Esophagus squamous epithelium (tissue), 4 donors: Measurements from ENCODE around the gene TNIK.
A peak's percentile ranks its signal among the peaks of the same experiment; 100 is the strongest.
"Not testable (repeated sequence)": the region's sequence is repeated elsewhere in the genome, so short reads cannot be mapped to it uniquely, and the experiment has no call there.

Experiments
- POLR2A ChIP-seq, 4 donors: fragments of 450-650 bp; IDR thresholded peaks; one replicate each; pipeline ENCODE4 v1.6.1; 2017; ENCODE audit warnings: antibody characterized with exemption in 4 of 4, mild to moderate bottlenecking in 4 of 4, moderate library complexity in 3 of 4
- TF ChIP-seq, protein P1 (sequence below), 6 experiments: fragments of 450-650 bp in 4 of 6; fragments of 200-600 bp in 2 of 6; sonication (generic) in 2 of 6; IDR thresholded peaks; one replicate each; pipeline ENCODE4 v1.5.1; 2016 to 2019; ENCODE audit warnings: antibody characterized with exemption in 6 of 6, mild to moderate bottlenecking in 4 of 6, moderate library complexity in 4 of 6

DNA sequence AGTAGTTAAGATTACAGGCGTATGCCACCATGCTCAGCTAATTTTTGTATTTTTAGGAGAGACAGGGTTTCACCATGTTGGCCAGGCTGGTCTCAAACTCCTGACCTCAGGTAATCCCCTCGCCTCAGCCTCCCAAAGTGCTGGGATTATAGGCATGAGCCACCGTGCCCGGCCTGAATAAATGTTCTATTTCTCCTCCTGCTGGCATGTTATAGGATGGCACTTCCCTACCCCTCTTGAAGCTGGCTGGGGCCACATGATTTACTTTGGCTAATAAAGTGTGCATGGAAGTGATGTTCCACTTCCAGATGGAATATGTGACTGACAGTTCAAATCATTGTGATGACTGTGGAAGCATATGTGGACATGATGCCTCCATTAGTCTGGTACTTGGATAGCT, 77.9 kb downstream of the TNIK start:
- TF ChIP-seq, protein P1, sequence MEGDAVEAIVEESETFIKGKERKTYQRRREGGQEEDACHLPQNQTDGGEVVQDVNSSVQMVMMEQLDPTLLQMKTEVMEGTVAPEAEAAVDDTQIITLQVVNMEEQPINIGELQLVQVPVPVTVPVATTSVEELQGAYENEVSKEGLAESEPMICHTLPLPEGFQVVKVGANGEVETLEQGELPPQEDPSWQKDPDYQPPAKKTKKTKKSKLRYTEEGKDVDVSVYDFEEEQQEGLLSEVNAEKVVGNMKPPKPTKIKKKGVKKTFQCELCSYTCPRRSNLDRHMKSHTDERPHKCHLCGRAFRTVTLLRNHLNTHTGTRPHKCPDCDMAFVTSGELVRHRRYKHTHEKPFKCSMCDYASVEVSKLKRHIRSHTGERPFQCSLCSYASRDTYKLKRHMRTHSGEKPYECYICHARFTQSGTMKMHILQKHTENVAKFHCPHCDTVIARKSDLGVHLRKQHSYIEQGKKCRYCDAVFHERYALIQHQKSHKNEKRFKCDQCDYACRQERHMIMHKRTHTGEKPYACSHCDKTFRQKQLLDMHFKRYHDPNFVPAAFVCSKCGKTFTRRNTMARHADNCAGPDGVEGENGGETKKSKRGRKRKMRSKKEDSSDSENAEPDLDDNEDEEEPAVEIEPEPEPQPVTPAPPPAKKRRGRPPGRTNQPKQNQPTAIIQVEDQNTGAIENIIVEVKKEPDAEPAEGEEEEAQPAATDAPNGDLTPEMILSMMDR (IDR thresholded peaks at IDR 0.05) = peak in 1 of 6 experiments; percentile 30
- not testable (repeated sequence) for TF ChIP-seq POLR2A (IDR thresholded peaks at IDR 0.05)
